ENCODE measurements around the gene NPHP4.
"Not testable (repeated sequence)": the region's sequence is repeated elsewhere in the genome, so short reads cannot be mapped to it uniquely, and the experiment has no call there.

Gene NPHP4

GRCh38 chr1:5911871-5912271 is 80.4 kb downstream of the NPHP4 start:
- no peak for DNase-seq (ENCODE audit: low spot score)

GRCh38 chr1:5911157-5911556 is 81.1 kb downstream of the NPHP4 start:
- no peak for DNase-seq (ENCODE audit: low spot score)

GRCh38 chr1:5910666-5911065 is 81.6 kb downstream of the NPHP4 start:
- DNase-seq (ENCODE audit: low spot score): no peak

DNA sequence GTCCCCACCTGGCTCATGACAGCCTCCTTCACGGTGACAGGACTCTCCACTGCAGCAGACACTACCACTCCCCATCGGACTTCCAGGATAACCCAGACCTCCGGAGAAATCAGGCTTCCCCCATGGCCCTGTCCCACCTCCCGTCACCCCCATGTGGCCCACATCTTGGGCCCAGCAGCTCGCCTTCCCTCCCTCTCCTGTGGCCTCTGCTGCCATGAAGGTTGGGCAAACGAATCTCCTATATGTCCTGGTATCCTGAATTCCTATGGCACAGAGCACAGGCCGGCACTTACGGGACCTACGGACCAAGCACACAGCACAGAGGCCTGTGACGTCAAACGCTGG is 82.0 kb downstream of the NPHP4 start:
- no peak for DNase-seq (ENCODE audit: low spot score)

DNA sequence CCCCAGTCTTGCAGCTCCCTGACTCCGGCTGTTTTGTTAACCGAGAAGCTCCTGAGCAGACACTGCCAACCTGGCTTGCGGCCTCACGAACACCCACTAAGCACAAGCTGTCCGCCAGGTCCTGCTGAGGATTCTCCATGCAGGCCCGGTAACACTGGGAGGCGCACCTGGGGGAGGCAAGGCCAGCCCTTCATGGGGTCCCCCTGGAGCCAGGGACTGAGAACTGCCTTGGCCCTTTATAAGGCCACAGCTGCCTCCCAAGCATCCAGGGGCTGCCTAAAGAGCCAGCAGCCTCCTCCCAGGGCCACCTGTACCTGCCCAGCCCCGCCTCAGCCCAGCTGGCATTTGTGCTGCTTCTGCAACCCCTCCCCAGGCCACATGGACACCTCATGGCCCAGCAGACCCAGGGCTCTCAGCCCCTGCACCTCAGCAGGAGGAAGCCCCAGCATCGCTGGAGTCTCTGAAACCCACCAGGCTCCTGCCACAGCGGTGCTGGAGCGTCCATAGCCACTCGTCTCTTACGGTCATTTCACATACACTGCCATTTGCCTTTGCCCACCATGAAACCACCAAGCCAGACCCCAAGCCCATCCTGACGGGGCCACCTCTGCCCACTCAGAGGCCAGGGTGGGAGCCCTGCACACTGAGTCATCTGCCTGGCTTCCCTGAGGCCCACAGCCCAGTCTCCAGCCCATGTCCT is 82.5 kb downstream of the NPHP4 start:
- no peak for DNase-seq (ENCODE audit: low spot score)

GRCh38 chr1:5908461-5909375 is 83.5 kb downstream of the NPHP4 start:
- DNase-seq (ENCODE audit: low spot score): no peak

GRCh38 chr1:5907966-5908365 is 84.3 kb downstream of the NPHP4 start:
- no peak for DNase-seq (ENCODE audit: low spot score)

- DNase-seq (ENCODE audit: low spot score): no peak
Measured at GRCh38 chr1:5907386-5907785, 84.8 kb downstream of the NPHP4 start.

GRCh38 chr1:5906966-5907365 is 85.3 kb downstream of the NPHP4 start:
- DNase-seq (ENCODE audit: low spot score): no peak

DNA sequence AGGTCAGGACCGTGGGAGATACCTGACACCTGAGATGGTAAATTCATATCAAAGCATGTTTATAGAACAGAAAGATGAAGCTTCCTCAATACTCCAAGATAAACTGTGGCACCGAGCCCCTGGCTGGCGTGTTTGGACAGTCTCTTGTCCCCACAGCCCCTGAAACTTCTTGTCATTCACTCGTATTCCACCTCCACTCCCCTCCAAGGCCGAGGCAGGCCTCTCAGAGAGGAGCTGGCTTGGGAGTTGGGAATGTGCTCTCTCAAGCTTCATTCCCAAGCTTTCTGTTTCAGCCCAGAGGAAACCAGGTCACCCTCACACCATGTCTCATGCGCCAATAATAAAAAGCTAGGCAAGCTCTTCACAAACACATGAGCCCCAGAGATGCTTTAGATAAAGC is 86.1 kb downstream of the NPHP4 start:
- no peak for DNase-seq (ENCODE audit: low spot score)

- no peak for DNase-seq (ENCODE audit: low spot score)
Measured at GRCh38 chr1:5905436-5905835, 86.8 kb downstream of the NPHP4 start.

DNA sequence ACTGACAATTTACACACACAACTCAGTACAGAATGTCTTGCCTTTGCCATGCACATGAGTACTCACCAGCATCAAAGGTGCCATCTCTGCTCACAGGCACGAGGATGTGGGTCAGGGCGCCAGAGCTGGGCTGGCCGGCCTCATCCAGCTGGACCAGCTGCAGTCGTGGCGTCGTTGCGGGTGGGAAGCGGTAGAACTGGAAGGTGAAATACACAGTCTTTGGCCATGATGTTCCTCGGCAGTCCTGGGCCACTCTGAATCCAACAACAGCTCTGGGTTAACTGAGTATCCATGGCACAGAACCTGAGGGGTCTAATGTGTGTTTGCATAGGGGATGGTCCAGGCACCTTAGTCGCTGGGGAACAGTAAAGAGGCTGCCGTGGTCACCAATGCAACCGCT is 87.7 kb downstream of the NPHP4 start:
- DNase-seq (ENCODE audit: low spot score): no peak

GRCh38 chr1:5903680-5904079 is 88.5 kb downstream of the NPHP4 start:
- DNase-seq (ENCODE audit: low spot score): no peak

GRCh38 chr1:5903031-5903430 is 89.2 kb downstream of the NPHP4 start:
- DNase-seq (ENCODE audit: low spot score): no peak

DNA sequence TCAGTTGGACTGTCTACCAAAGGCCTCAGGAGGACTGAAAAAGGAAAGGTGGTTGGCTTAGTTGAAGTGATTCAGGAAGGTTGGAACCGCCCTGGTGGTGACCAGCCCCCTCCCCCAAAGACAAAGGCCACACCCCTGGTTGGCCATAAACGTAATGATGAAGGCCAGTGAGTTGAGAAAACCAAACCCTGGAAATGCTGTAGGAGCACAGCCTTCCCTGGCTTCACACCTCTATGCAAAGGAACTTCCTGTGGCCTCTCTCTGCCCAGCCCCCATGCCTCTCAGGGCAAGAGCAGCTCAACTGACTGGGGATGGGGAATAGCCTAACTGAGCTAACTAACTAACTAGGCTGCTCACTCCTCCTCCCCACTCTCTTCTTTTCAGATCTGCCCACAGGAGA is 90.4 kb downstream of the NPHP4 start:
- DNase-seq (ENCODE audit: low spot score): no peak

- DNase-seq (ENCODE audit: low spot score): no peak
Measured at GRCh38 chr1:5901150-5901549, 91.1 kb downstream of the NPHP4 start.

- DNase-seq (ENCODE audit: low spot score): no peak
Measured at GRCh38 chr1:5898266-5898665, 94.0 kb downstream of the NPHP4 start.

- no peak for DNase-seq (ENCODE audit: low spot score)
Measured at GRCh38 chr1:5896706-5897660, 95.2 kb downstream of the NPHP4 start.

DNA sequence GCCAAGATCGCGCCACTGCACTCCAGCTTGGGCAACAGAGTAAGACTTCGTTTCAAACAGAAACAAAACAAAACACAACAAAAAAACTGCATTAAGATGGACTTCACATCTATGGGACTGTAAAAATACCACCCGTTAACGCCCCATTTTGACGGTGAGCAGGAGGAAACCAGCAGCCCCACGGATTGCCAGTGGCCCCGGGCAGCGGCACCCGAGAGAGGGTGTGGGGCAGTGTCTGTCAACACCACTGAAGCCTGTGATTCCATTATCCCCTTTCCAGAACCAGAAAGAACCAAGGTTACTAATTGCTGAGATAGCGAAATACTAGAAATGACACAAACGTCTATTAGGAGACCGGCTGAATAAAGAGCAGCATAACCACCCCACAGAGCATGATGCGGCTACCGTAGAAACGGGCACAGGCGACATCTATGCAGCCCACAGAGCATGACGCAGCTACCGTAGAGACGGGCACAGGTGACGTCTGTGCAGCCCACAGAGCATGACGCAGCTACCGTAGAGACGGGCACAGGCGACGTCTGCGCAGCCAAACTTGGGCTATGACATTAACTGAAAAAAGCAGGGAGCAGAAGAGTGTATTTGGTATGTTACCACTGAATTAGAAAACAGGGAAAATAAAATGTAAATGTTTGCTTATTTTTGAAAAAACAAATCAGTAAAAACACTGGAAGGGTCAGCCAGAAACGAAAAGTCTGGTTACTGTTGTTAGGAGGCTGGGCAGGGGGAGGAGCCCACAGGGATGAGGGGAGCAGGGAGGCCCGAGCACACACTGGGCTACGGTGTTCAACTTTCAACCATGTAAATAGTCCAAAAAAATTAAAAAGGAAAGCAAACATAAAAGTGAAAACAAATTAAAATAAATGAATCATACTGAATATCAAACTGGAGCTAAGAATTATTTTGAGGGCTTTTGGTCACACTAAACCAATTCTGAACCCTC is 96.5 kb downstream of the NPHP4 start:
- DNase-seq (ENCODE audit: low spot score): no peak

DNA sequence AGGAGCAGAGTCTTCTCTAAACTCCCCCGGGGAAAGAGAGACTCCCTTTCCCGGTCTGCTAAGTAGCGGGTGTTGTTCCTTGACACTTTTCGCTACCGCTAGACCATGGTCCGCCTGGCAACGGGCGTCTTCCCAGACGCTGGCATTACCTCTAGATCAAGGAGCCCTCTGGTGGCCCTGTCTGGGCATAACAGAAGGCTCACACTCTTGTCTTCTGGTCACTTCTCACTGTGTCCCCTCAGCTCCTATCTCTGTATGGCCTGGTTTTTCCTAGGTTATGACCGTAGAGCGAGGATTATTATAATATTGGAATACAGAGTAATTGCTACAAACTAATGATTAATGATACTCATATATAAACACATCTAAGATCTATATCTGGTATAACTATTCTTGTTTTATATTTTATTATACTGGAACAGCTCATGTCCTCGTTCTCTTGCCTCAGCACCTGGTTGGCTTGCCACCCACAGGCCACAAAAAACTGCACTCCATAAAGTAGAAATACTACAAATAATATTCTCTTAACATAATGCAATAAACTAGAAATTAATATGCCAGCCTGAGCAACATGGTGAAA is 98.4 kb downstream of the NPHP4 start:
- DNase-seq (ENCODE audit: low spot score): not testable (repeated sequence)

GRCh38 chr1:5892329-5892728 is 99.9 kb downstream of the NPHP4 start:
- DNase-seq (ENCODE audit: low spot score): no peak
